ENCODE results near the gene ZC3H4.

ZC3H4 gene

GRCh38 chr19:47019431-47020041 is 94.0 kb downstream of the ZC3H4 start, which contains the start of gene NPAS1:
Gene NPAS1 (plus strand): TSS chr19:47019837. CDS start chr19:47021048, 1,211 bp downstream.
- FAIRE-seq, result no peak

- no peak for FAIRE-seq
Measured at GRCh38 chr19:47018923-47019322, 94.7 kb downstream of the ZC3H4 start.
